H9 (cell line): ENCODE measurements around the gene MINAR1. TPM values are rescaled to one million over a fixed set of nuclear protein-coding genes. Genes with fewer than 3 reads are reported as not detected.

Experiments used
- DNase-seq: peaks from one replicate; pipeline ENCODE4 v3.0.0-alpha.2; 2017
- H2AFZ ChIP-seq: one replicate; pipeline ENCODE4 v1.6.1; 2013; ENCODE audit warnings: mild to moderate bottlenecking, low read length, control low read depth, moderate library complexity
- H2AK5ac ChIP-seq: 2 replicates; pipeline ENCODE4 v1.6.1; 2013; ENCODE audit warnings: low read length, control low read depth, mixed read lengths; ENCODE audit not compliant: insufficient read length
- H2BK120ac ChIP-seq: one replicate; pipeline ENCODE4 v1.6.1; 2013; ENCODE audit warnings: low read depth, mild to moderate bottlenecking, low read length, control low read depth, inconsistent platforms; ENCODE audit not compliant: poor library complexity, severe bottlenecking
- H2BK12ac ChIP-seq: 2 replicates; pipeline ENCODE4 v1.6.1; 2013; ENCODE audit warnings: low read length, control low read depth, mixed read lengths, low read depth; ENCODE audit not compliant: insufficient read length
- H2BK15ac ChIP-seq: 2 replicates; pipeline ENCODE4 v1.6.1; 2013; ENCODE audit warnings: low read depth, low read length, control low read depth
- H2BK20ac ChIP-seq: one replicate; pipeline ENCODE4 v1.6.1; 2013; ENCODE audit warnings: low read depth, mild to moderate bottlenecking, low read length, control low read depth, inconsistent platforms; ENCODE audit not compliant: poor library complexity, severe bottlenecking
- H2BK5ac ChIP-seq: 2 replicates; pipeline ENCODE4 v1.6.1; 2013; ENCODE audit warnings: low read length, control low read depth, mixed read lengths; ENCODE audit not compliant: insufficient read length
- H3K14ac ChIP-seq: 2 replicates; pipeline ENCODE4 v1.6.1; 2013; ENCODE audit warnings: low read length, control low read depth; ENCODE audit not compliant: insufficient read depth
- H3K18ac ChIP-seq: 2 replicates; pipeline ENCODE4 v1.6.1; 2013; ENCODE audit warnings: low read depth, mild to moderate bottlenecking, mixed read lengths, low read length, control low read depth; ENCODE audit not compliant: insufficient read length
- H3K23ac ChIP-seq: 2 replicates; pipeline ENCODE4 v1.6.1; 2013; ENCODE audit warnings: low read length, control low read depth, mixed read lengths, low read depth; ENCODE audit not compliant: insufficient read length
- H3K23me2 ChIP-seq: 2 replicates; pipeline ENCODE4 v1.6.1; 2013; ENCODE audit warnings: low read depth, mild to moderate bottlenecking, mixed read lengths, low read length, control low read depth; ENCODE audit not compliant: insufficient read length, poor library complexity, severe bottlenecking
- H3K27ac ChIP-seq: 2 replicates; pipeline ENCODE4 v1.5.1; 2013; ENCODE audit warnings: low read length, control low read depth, mixed read lengths, low read depth; ENCODE audit not compliant: insufficient read length
- H3K27me3 ChIP-seq: 2 replicates; pipeline ENCODE4 v1.6.1; 2013; ENCODE audit warnings: low read length, control low read depth, inconsistent platforms; ENCODE audit not compliant: insufficient read depth
- H3K4ac ChIP-seq: 2 replicates; pipeline ENCODE4 v1.6.1; 2013; ENCODE audit warnings: low read depth, mild to moderate bottlenecking, control low read depth, inconsistent platforms, low read length, moderate library complexity
- H3K4me1 ChIP-seq: 2 replicates; pipeline ENCODE4 v1.6.1; 2013; ENCODE audit warnings: low read length, control low read depth, inconsistent platforms; ENCODE audit not compliant: insufficient read depth
- H3K4me2 ChIP-seq: 2 replicates; pipeline ENCODE4 v1.6.1; 2013; ENCODE audit warnings: low read length, control low read depth, mixed read lengths; ENCODE audit not compliant: insufficient read length, insufficient read depth
- H3K56ac ChIP-seq: 2 replicates; pipeline ENCODE4 v1.6.1; 2013; ENCODE audit warnings: low read depth, mild to moderate bottlenecking, mixed read lengths, low read length, control low read depth; ENCODE audit not compliant: insufficient read length
- H3K79me1 ChIP-seq: 2 replicates; pipeline ENCODE4 v1.6.1; 2013; ENCODE audit warnings: low read depth, mild to moderate bottlenecking, moderate library complexity, low read length, control low read depth, inconsistent platforms; ENCODE audit not compliant: insufficient read depth, poor library complexity, severe bottlenecking
- H3K79me2 ChIP-seq: 2 replicates; pipeline ENCODE4 v1.6.1; 2013; ENCODE audit warnings: low read length, control low read depth, inconsistent platforms; ENCODE audit not compliant: insufficient read depth
- H3K9ac ChIP-seq: 2 replicates; pipeline ENCODE4 v1.6.1; 2013; ENCODE audit warnings: low read length, control low read depth, mixed read lengths; ENCODE audit not compliant: insufficient read length; ENCODE audit errors: extremely low read depth
- H3K9me3 ChIP-seq: one replicate; pipeline ENCODE4 v1.6.1; 2013; ENCODE audit warnings: low read depth, low read length, inconsistent platforms; ENCODE audit not compliant: control insufficient read depth
- H3T11ph ChIP-seq: one replicate; pipeline ENCODE4 v1.6.1; 2013; ENCODE audit warnings: mild to moderate bottlenecking, low read length, control low read depth, inconsistent platforms
- H4K20me1 ChIP-seq: one replicate; pipeline ENCODE4 v1.6.1; 2013; ENCODE audit not compliant: control insufficient read depth, insufficient read length, insufficient read depth
- H4K5ac ChIP-seq: 2 replicates; pipeline ENCODE4 v1.6.1; 2013; ENCODE audit warnings: low read depth, mild to moderate bottlenecking, mixed read lengths, low read length, control low read depth; ENCODE audit not compliant: insufficient read length
- H4K8ac ChIP-seq: replicated peaks from 2 replicates; pipeline ENCODE4 v1.6.1; 2013; ENCODE audit warnings: low read length, control low read depth, mixed read lengths, low read depth; ENCODE audit not compliant: insufficient read length
- H4K91ac ChIP-seq: 2 replicates; pipeline ENCODE4 v1.6.1; 2013; ENCODE audit warnings: low read depth, mild to moderate bottlenecking, moderate library complexity, mixed read lengths, low read length, control low read depth; ENCODE audit not compliant: insufficient read length
- H3K27ac Mint-ChIP-seq, 3 experiments: 2 replicates in 2 of 3; 3 replicates in 1 of 3; pipeline ENCODE4 v1.8.0; 2020 to 2021; ENCODE audit warnings: mixed read lengths in 3 of 3, mild to moderate bottlenecking in 1 of 3, moderate library complexity in 1 of 3
- H3K27me3 Mint-ChIP-seq: 2 replicates; pipeline ENCODE4 v1.8.0; 2021; ENCODE audit warnings: low read depth, mild to moderate bottlenecking, moderate library complexity, mixed read lengths
- H3K36me3 Mint-ChIP-seq, 3 experiments: 2 replicates in 2 of 3; 3 replicates in 1 of 3; pipeline ENCODE4 v1.8.0; 2020 to 2021; ENCODE audit warnings: low read depth in 3 of 3, mixed read lengths in 3 of 3; ENCODE audit not compliant: insufficient read depth in 1 of 3
- H3K4me1 Mint-ChIP-seq, 2 experiments: 2 replicates each; pipeline ENCODE4 v1.8.0; 2020; ENCODE audit warnings: mixed read lengths in 2 of 2
- H3K4me3 Mint-ChIP-seq, 2 experiments: 2 replicates in 1 of 2; 3 replicates in 1 of 2; pipeline ENCODE4 v1.8.0; 2020 to 2021; ENCODE audit warnings: mild to moderate bottlenecking in 2 of 2, mixed read lengths in 2 of 2, moderate library complexity in 1 of 2
- H3K9me3 Mint-ChIP-seq, 2 experiments: 2 replicates in 1 of 2; 3 replicates in 1 of 2; pipeline ENCODE4 v1.8.0; 2020; ENCODE audit warnings: mild to moderate bottlenecking in 2 of 2, mixed read lengths in 2 of 2, moderate library complexity in 1 of 2
- WGBS: extraction: QIAGEN DNeasy Blood & Tissue Kit; methylation state at CpG from one replicate; pipeline ENCODE4 v1.1.7; 2013; ENCODE audit warnings: missing lambda C conversion rate, low lambda C conversion rate, mixed read lengths; ENCODE audit not compliant: insufficient read length; ENCODE audit errors: extremely low coverage; 5-methylcytosine and 5-hydroxymethylcytosine counted together
- total RNA-seq: library from RNA; stranded (reverse); gene quantifications from 2 replicates; pipeline ENCODE4 v1.2.1, GENCODE V29; 2021
- TF ChIP-seq, protein P1 (sequence below): fragments of 200-600 bp; sonication (generic); conservative IDR thresholded peaks from 3 replicates; pipeline ENCODE4 v1.8.0; 2021; ENCODE audit warnings: antibody characterized with exemption, mild to moderate bottlenecking

MINAR1 gene
- total RNA-seq, 1 experiment from 2014 or later, result 0.74 TPM

DNA sequence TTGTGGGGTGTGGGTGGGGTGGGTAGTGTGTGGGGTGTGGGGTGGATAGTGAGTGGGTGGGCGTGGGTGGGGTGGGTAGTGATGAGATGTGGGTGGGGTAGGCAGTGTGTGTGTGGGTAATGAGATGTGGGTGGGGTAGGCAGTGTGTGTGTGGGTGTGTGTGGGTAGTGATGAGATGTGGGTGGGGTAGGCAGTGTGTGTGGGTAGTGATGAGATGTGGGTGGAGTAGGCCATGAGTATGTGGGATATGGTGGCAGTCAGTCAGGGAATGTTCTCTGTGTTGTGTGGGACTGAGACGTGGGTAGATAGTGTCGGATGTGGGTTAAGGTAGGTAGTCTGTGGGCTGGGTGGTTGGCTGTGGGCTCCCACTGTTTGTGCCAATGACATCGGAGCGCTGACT lies 7.1 kb downstream of the MINAR1 start:
- H3K9me3 Mint-ChIP-seq, result no peaks in the 10 kb centered on the region
- Histone ChIP-seq H2BK15ac (no peak overlapping the region), H4K91ac (no peak overlapping the region), H3K27me3 (no peaks in the 10 kb centered on the region; the same call in 1 of the 2 replicates), H2BK12ac (no peak overlapping the region), H2BK120ac (no peak overlapping the region), H3K79me2 (no peaks in the 10 kb centered on the region), H3K18ac (no peak overlapping the region), H3K79me1 (no peaks in the 10 kb centered on the region), H3K27ac (no peak overlapping the region), H3K14ac (no peak overlapping the region), H2AK5ac (no peak overlapping the region), H2BK20ac (no peak overlapping the region), H3K4ac (no peak overlapping the region), H3K23ac (no peak overlapping the region), H4K20me1 (no peaks in the 10 kb centered on the region), H2AFZ (no peak overlapping the region), H3K9ac (no peak overlapping the region), H4K8ac (no peak overlapping the region), H3K4me1 (no peaks in the 10 kb centered on the region; the same call in 1 of the 2 replicates), H3K23me2 (no peaks in the 10 kb centered on the region), H3K4me2 (no peak overlapping the region), H3K56ac (no peak overlapping the region), H4K5ac (no peak overlapping the region), H2BK5ac (no peak overlapping the region), H3T11ph (no peak overlapping the region), H3K9me3 (no peaks in the 10 kb centered on the region)
- peaks cover 9% of the 10 kb centered on the region in 2 experiments for H3K4me1 Mint-ChIP-seq
- H3K27ac Mint-ChIP-seq, result no peak overlapping the region
- H3K27me3 Mint-ChIP-seq, result peaks cover 32% of the 10 kb centered on the region
- 100% methylated on average over 1 of the region's 5 CpGs for WGBS
- no peak overlapping the region for H3K4me3 Mint-ChIP-seq
- no peaks in the 10 kb centered on the region for H3K36me3 Mint-ChIP-seq
- TF ChIP-seq, protein P1, sequence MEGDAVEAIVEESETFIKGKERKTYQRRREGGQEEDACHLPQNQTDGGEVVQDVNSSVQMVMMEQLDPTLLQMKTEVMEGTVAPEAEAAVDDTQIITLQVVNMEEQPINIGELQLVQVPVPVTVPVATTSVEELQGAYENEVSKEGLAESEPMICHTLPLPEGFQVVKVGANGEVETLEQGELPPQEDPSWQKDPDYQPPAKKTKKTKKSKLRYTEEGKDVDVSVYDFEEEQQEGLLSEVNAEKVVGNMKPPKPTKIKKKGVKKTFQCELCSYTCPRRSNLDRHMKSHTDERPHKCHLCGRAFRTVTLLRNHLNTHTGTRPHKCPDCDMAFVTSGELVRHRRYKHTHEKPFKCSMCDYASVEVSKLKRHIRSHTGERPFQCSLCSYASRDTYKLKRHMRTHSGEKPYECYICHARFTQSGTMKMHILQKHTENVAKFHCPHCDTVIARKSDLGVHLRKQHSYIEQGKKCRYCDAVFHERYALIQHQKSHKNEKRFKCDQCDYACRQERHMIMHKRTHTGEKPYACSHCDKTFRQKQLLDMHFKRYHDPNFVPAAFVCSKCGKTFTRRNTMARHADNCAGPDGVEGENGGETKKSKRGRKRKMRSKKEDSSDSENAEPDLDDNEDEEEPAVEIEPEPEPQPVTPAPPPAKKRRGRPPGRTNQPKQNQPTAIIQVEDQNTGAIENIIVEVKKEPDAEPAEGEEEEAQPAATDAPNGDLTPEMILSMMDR, result no peak
- DNase-seq, result no peak
